Neural crest cell (in vitro differentiated cells): Measurements from ENCODE around the gene MCM5. TPM values are rescaled to one million over a fixed set of nuclear protein-coding genes. Genes with fewer than 3 reads are reported as not detected.

Experiments
- DNase-seq: peaks from one replicate; pipeline ENCODE4 v3.0.0; 2021; ENCODE audit warnings: low read depth, mixed read lengths, low spot score
- H3K27ac Mint-ChIP-seq: one replicate; pipeline ENCODE4 v1.8.0; 2021; ENCODE audit warnings: mild to moderate bottlenecking, mixed read lengths; ENCODE audit not compliant: unreplicated experiment
- H3K27me3 Mint-ChIP-seq: 2 replicates; pipeline ENCODE4 v1.8.0; 2021; ENCODE audit warnings: low read depth, mild to moderate bottlenecking, mixed read lengths
- H3K36me3 Mint-ChIP-seq: 2 replicates; pipeline ENCODE4 v1.8.0; 2021; ENCODE audit warnings: low read depth, mild to moderate bottlenecking, mixed read lengths
- H3K4me1 Mint-ChIP-seq: 2 replicates; pipeline ENCODE4 v1.8.0; 2021; ENCODE audit warnings: mixed read lengths
- H3K4me3 Mint-ChIP-seq: one replicate; pipeline ENCODE4 v1.8.0; 2021; ENCODE audit warnings: mild to moderate bottlenecking, mixed read lengths
- H3K9me3 Mint-ChIP-seq: 2 replicates; pipeline ENCODE4 v1.8.0; 2021; ENCODE audit warnings: mixed read lengths
- CTCF ChIP-seq: fragments of 200-600 bp; sonication (generic); conservative IDR thresholded peaks from 2 replicates; pipeline ENCODE4 v1.5.0; 2021; ENCODE audit warnings: antibody characterized with exemption, mild to moderate bottlenecking
- total RNA-seq: library from RNA; stranded (reverse); gene quantifications from 2 replicates; pipeline ENCODE4 v1.2.1, GENCODE V29; 2021

Gene MCM5
- total RNA-seq, 1 donor from 2014 or later: 187 TPM

- no peak overlapping the region for H3K4me3 Mint-ChIP-seq
- H3K27me3 Mint-ChIP-seq: peaks cover 3% of the 10 kb centered on the region
- peaks cover 11% of the 10 kb centered on the region for H3K9me3 Mint-ChIP-seq
- peak; percentile 96 for DNase-seq
- peaks cover 19% of the 10 kb centered on the region for H3K4me1 Mint-ChIP-seq
- TF ChIP-seq CTCF: peak; percentile 97
- H3K36me3 Mint-ChIP-seq: peaks cover 27% of the 10 kb centered on the region
- no peak overlapping the region for H3K27ac Mint-ChIP-seq
These were observed 31.0 kb downstream of the MCM5 start for GRCh38 chr22:35430897-35431322.

- H3K4me1 Mint-ChIP-seq: peaks cover 16% of the 10 kb centered on the region
- peaks cover 11% of the 10 kb centered on the region for H3K9me3 Mint-ChIP-seq
- no peak for DNase-seq
- peaks cover 3% of the 10 kb centered on the region for H3K27me3 Mint-ChIP-seq
- H3K4me3 Mint-ChIP-seq: peak overlapping the region; percentile 2
- TF ChIP-seq CTCF: no peak
- no peak overlapping the region for H3K27ac Mint-ChIP-seq
- peaks cover 27% of the 10 kb centered on the region for H3K36me3 Mint-ChIP-seq
These were observed 31.7 kb downstream of the MCM5 start for GRCh38 chr22:35431483-35432227.

- no peak for DNase-seq
- no peak for TF ChIP-seq CTCF
- peaks cover 12% of the 10 kb centered on the region for H3K4me1 Mint-ChIP-seq
- H3K36me3 Mint-ChIP-seq: peaks cover 30% of the 10 kb centered on the region
- no peak overlapping the region for H3K27ac Mint-ChIP-seq
- H3K4me3 Mint-ChIP-seq: no peak overlapping the region
- peaks cover 14% of the 10 kb centered on the region for H3K9me3 Mint-ChIP-seq
- peaks cover 3% of the 10 kb centered on the region for H3K27me3 Mint-ChIP-seq
These were observed 32.4 kb downstream of the MCM5 start for GRCh38 chr22:35432228-35432905.

GRCh38 chr22:35434061-35434710 lies 34.2 kb downstream of the MCM5 start:
- no peak for DNase-seq
- Mint-ChIP-seq H3K9me3 (peaks cover 26% of the 10 kb centered on the region), H3K4me1 (peaks cover 20% of the 10 kb centered on the region), H3K4me3 (peak overlapping the region; percentile 45), H3K27me3 (peaks cover 3% of the 10 kb centered on the region), H3K27ac (peak overlapping the region; percentile 35), H3K36me3 (peaks cover 44% of the 10 kb centered on the region)
- no peak for TF ChIP-seq CTCF

- Mint-ChIP-seq H3K9me3 (peaks cover 26% of the 10 kb centered on the region), H3K27ac (peak overlapping the region; percentile 67), H3K36me3 (peaks cover 44% of the 10 kb centered on the region), H3K4me1 (peaks cover 20% of the 10 kb centered on the region), H3K4me3 (peak overlapping the region; percentile 18), H3K27me3 (peaks cover 3% of the 10 kb centered on the region)
- peak; percentile 42 for DNase-seq
- TF ChIP-seq CTCF: no peak
These were observed 35.3 kb downstream of the MCM5 start for GRCh38 chr22:35435201-35435740.
